Stimulated activated CD4-positive, alpha-beta T cell treated with anti-CD3 and anti-CD28 coated beads, Interleukin-4, amount 100 ng/mL, for 24 hours (primary cell): ENCODE data around the gene VSTM2L.
"Not testable (repeated sequence)": the region's sequence is repeated elsewhere in the genome, so short reads cannot be mapped to it uniquely, and the experiment has no call there.

Experiments used
- DNase-seq: peaks from one replicate; pipeline ENCODE4 v3.0.0-alpha.2; 2020

Gene VSTM2L, protein sequence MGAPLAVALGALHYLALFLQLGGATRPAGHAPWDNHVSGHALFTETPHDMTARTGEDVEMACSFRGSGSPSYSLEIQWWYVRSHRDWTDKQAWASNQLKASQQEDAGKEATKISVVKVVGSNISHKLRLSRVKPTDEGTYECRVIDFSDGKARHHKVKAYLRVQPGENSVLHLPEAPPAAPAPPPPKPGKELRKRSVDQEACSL

DNA sequence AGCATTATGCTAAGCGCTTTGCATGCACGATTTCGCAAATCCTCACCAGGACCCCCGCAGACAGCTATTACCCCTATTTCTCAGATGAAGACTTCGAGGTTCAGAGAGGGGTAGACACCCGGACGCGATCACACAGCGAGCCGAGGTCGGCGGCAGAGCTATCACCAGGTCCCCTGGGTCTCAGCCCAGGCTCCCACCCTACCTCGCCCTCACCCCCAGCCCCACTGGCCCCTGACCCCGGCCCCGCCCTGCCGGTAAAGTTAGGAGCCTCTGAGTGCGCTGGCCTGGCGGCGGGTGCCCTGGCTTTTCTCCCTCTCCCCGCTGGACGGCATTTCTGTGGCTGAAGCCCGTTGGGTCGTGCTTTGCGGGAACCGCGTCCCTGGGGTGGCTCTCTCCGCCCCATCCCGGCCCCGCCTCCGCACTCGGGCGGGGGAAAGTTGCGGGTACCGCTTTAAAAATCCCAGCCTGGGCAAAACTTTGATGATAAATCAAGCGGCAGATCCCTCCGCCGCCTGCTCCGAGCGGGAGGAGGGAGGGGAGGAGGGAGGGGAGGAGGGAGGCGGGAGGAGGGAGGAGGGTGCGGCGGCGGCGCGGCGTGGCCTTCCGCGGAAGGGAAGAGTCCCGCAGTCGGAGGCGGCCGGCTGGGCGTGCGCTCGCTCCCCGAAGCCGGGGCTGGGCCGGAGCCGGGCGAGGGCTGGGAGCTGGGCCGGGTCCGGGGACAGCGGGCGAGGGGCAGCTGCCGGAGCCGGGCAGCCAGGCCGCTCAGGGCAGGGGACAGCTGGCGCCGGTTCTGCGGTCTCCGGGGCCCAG, at the start of gene VSTM2L:
Gene VSTM2L (plus strand): TSS at position 624 of the 810 bp plus-strand sequence. CDS start 224 bp downstream, outside the sequence.
- DNase-seq = no peak

DNA sequence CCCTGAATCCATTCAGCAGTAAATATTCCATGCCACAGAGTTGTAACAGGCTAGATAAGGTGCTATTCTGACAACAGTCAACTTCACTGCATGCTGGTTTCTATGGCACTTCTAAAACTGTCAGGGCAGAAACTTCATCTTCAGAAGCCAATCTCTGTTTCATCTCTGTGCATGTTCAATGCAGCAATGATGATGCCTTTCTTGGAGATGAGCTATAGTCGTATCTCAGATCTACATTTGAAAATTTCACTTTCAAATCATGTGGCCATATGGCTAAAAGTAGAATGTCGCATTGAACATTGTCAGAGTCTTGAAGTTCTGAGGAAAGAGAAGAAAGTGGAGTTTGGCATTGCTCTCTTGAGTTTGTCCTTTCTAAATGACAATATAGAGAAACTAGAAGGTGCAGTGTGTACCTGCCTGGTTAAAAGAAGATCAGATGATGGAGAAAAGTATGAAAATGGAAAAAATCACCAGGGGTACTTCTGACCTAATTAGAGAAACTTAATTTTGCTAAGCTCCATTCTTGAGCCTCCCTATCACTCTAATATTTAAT, 49.0 kb upstream of the VSTM2L start:
- no peak for DNase-seq

DNA sequence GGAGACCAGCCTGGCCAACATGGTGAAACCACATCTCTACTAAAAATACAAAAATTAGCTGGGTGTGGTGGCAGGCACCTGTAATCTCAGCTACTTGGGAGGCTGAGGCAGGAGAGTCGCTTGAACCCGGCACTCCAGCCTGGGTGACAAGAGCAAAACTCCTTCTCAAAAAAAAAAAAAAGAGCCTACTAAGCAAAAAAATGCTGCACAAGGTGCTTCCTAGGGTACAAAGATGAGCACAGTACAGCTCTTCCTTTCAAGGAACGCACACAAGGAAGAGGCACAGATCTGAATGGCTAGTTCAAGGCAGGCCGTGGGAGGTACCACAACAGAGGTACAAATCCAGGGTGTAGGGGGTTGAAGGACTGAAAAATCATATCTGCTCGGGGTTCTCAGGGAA, 46.9 kb upstream of the VSTM2L start:
- not testable (repeated sequence) for DNase-seq

DNA sequence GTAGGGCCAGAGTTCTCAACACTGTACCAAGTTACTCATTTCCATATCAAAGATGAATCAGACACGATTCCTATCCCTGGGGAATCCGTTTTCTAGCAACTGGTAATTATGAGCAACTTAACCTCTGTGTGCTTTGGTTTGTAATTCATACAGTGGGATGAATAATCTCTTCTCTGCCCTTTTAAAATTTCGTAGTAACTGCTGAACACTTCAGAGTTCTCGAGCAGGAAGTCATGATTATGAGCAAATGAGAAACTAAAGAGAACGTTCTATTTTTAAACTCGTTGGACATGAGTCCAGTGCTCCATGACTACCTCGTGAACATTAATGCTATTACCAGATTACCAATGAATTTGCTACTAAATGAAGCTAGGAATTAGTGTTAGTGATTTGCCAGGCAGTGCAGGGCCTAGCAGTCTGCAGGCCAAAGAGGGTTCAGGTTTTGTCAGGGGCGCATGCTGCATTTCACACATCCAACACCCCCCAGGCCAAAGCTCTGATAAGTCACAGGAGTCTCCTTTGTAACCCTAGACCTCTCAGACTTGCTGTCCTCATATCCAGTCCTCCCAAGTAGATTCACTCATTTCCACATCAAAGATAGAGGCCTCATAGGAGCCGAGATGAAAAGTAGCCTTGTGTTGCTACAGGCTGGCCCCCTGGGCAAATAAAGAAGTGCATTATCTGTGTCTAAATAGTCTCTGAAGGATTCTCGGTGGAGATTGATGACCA, 45.8 kb upstream of the VSTM2L start:
- DNase-seq = no peak

DNA sequence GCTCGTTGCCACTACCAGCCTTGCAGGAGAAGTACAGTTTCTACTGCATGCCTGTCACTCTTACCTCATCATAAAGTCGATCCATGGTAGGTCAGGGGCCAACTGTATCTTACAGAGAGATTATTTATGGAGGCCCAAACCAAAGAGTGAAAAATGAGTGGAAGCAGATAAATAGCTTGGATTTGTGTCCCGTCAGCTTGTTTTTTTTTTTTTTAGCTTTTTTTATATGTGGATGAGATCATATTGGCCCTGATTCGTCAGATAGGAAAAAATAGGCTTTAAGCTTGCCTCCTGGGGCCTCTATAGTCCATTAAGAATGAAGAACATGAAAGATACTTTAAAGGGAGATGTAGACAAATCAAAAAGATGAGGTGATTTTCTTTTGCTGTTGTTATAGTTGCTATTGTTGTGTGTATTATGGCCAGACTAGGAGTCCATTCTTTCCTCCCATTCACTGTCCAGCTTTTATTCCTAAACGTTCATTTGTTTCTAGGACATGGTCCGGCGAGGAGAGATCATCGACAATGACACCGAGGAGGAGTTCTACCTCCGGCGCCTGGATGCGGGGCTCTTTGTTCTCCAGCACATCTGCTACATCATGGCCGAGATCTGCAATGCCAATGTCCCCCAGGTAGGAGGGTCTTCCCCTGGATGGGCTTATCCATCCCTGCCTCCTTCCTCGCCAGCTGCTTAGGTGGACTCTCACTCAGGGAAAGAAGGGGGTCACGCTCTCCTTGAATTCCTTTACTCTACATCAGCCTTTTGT, 43.3 kb upstream of the VSTM2L start:
- DNase-seq = no peak

DNA sequence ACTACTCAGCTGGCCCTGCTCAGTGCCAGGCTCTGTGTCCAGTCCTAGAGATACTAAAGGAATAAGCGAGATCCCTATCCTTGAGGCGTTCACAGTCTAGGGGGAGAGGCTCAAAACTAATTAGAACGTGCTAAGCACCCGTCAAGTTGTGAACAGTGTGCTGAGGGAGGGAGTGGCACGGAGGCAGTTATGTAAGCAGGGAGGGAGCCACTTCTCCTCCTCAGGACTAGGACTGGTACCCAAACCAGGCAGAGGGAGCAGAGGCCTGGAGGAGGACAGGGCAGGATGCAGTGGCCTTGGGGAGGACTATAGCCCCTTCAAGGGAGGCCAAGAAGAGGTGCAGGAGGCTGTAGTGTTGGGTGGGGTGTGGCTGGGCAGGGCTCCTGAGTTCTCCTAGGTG, 39.6 kb upstream of the VSTM2L start:
- no peak for DNase-seq

DNA sequence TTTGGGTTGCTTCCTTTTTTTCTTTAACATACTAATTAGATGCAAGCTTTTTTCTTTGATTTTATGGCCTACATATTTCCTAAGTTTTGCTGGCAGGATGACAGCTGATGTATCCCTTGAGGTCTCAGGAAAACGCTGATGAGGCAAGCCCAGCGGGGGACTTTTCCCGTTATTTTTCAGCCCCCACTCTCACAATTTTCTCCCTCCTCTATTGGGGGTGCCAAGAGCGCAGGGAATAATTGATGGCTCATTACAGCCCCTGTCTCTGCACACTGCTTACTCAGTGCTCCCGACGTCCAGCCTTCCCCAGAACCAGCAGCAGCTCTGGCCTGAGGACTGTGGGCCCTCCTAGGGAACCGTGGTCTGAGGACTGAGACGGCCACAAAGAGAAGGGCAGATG, 38.6 kb upstream of the VSTM2L start:
- no peak for DNase-seq

DNA sequence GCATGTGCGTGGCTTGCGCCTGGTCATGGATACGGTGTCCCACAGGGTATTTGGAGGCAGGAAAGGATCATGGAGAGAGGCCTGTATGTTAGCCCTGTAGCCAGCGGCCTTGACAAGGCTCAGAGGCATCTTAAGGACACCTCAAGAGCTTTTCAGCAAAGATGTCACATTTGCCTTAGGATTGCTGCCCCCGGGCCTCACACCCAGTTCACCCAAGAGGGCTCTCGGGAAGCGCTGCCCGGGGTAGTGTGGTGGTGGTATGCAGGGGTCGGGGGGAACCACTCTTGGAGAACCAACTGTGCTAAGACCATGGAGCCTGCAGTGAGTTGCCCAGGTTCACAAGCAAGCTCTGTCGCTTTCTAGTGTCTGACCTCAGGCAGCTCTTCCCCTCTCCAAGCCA, 36.9 kb upstream of the VSTM2L start:
- no peak for DNase-seq

DNA sequence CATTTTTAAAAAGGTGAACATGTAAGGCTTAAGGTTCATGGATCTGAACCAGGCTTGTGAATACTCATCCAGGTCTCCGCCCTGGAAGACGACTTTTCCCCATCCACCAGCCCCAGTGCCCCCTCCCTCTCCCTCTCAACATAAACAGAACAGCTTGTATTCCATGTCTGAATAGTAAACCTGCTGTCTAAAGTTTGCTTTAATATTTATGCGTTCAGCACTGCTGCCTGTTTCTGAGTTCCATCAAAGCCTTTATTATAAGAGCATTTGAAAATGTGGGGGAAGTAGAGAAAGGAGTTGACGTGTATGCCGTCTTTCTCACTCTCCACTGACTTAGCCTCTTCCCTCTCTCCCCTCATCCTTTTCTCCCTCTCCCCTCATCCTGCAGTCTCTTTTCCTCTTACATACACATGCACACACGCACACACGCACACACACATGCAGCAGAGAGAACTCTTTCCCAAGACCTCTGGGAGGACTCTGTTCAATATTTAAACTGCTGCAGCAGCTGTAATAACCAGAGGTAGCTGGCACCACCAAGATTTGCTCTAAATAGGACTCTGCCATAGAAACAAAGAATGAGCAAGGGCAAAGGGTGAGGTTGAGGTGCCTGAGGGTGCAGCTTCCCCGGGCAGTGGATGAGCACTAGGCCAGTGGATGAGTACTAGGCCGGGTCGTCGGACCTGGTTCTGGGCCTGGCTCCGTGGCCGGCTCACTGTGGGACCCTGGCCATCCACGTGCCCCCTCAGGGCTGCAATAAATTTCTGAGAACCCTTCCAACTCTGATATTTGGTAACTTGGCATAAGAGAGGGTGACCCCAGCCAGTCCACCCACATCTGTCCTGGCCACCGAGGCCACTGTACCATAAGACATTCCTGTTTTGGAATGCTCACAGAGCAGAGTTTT, 35.4 kb upstream of the VSTM2L start:
- no peak for DNase-seq

DNA sequence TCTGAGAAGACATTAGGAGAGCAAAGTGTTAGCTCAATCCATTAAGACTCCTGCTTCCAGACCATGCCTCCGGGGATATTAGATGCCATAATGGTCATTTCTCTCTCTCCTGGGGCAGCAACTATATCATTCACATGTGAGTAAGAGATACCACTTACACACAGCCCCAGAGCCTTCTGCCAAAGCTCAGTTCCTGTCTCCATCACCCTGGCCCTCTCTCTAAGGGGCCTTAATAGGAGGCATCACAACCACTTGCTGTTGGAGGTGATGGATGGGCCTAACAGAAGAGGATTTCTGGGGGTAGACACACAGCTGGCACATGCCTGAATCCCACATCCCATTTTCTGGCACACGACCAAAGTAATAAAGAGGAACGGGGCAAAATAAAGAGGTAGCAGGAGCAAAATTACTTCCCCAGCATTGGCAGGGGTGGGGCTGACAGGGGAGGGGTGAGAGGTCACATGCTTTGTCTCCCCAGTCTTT, 34.0 kb upstream of the VSTM2L start:
- no peak for DNase-seq

DNA sequence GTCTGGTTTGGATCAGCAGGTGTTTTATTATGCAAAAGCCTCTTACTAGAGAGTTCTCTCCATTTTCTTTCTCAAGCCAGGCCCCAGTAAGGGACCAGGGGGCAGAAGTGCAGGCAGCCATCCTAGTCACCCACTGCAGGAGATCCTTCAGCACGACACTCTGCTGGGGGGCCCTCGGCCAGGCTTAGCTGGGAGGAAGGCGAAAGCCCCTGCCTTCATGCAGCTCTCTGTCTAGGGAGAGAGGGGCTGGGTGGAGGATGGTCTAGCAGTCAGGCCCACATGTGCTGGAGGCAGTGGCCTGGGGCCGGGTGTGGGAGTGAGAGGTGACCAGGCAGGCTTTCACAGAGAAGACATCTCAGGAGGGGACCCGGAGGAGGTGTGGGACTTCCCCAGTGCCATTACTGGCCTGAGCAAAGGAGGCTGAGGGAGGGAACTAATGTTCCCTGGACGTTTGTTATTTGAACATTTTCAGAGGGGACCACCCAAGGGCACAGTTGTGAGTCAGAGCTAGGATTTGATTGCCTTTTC, 33.5 kb upstream of the VSTM2L start:
- no peak for DNase-seq

DNA sequence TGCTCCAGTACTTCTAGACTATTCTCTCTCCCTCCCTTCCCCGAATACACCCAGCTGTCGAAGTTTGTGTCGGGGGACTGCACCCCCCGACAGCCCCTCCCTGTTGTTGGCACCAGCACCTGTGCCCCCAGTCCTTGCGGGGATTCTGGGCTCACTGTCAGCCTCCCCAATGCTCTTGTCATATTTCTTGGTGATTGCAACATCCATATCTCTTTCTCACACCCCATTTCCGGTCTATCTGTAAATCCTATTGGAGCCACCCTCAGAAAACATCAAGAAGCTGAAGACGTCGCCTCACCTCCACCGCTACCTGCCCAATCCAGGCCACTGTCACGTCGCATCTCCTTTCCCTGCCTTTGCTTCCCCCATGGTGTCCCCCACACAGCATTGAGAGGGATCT, 32.6 kb upstream of the VSTM2L start:
- no peak for DNase-seq

DNA sequence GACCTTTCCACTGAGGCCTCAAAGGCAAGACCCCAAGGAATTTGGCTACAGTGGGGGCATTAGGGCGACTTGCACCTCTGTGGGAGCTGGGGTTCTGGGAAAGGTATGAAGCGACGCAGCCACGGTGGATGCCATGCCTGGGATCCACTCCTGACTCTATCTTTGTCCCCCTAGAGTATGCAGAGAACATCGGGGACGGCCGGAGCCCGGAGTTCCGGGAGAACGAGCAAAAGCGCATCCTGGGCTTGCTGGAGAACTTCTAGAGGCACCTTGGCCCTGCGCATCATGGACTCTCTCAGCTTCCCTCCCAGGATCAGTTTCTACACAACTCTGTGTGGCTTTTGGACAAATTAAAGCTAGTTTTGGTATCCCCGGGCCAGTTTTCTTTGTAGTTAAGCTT, 31.2 kb upstream of the VSTM2L start:
- DNase-seq = no peak

DNA sequence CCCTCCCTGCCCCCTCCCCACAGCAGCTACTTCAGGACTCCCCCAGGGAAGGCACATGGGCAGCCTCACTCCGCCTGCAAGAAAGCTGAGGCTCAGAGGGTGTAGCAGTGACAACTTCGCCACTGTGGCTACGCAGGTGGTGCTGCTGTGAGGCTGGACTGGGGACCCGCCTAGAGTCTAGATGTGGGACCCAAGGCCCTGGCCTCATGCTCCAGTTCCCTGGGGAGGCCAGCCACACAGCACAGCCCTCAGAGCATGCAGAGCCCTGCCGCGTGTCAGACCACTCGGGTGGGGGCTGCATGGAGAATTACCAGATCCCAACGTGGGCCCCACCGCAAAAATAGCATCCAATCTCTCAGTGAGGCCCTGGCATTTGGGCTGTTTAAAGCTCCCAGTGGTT, 30.8 kb upstream of the VSTM2L start:
- DNase-seq = no peak

DNA sequence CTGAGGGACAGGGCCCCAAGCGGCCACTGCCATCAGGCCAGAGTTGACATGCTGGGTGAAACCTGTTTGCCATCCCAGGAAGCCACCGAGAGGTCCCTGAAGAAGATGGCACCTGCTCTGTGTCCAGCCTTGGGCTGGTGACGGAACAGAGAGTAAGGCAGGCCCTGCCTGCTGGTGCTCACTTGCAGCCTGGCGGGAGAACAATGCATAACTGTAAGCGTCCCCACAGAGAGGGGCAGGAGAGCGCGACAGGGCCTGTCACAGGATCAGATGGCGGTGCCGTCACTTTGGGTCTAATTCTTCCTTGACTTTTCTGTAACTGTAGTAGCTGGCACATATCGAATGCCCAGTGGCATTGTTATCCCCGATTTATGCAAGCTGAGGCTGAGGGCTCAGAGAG, 29.0 kb upstream of the VSTM2L start:
- no peak for DNase-seq

DNA sequence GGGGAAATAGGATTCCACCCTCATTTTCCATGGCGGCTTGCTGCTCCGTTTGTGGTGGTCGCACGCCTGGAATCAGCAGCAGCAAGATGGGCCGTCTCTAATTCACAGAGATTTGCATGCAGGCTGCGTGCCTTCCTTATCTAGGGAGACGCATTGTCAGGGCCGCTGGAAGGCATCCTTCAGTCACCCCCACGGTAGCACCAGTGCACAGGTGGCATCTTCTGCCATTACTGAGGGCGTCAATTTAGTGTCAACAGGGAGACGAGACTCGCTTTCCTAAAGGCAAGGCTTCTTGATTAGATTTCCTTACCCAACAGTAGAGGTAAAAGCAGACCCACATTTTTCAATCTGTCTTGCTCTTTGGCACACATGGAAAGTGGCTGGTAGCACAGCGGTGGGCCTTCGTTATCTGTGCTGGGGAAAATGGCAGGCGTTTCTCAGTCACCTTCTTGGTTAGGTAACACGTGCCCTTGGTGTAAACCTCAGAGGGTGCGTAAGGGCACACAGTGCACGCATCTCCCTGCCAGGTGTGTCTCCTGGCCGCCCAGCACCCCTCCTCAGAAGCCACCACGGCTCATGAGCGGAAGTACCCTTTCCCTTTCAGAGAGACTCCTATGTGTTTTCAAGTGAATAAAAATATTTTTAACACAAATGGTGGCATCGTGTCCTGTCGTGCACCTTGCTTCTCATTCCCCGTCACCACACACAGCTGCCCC, 27.3 kb upstream of the VSTM2L start:
- DNase-seq = no peak

DNA sequence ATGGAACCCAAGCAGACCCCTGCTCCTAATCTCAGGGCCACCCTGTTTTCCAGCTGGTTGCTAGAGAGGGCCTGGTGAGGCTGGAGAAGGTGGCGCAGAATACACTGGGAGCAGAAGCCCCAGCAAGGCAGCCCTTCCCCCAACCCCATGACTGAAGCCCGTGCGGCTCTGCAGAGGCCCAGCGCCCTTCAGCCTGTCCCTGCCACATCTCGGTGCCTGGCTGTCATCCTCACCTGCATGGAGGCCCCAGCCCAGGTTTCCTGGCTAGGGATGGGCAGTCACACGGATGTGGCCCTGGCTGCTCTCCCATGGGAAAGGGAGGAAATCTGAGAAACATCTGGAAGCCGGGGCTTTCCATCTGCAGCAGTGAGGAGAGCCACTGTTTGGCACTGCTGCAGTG, 26.1 kb upstream of the VSTM2L start:
- DNase-seq = no peak

DNA sequence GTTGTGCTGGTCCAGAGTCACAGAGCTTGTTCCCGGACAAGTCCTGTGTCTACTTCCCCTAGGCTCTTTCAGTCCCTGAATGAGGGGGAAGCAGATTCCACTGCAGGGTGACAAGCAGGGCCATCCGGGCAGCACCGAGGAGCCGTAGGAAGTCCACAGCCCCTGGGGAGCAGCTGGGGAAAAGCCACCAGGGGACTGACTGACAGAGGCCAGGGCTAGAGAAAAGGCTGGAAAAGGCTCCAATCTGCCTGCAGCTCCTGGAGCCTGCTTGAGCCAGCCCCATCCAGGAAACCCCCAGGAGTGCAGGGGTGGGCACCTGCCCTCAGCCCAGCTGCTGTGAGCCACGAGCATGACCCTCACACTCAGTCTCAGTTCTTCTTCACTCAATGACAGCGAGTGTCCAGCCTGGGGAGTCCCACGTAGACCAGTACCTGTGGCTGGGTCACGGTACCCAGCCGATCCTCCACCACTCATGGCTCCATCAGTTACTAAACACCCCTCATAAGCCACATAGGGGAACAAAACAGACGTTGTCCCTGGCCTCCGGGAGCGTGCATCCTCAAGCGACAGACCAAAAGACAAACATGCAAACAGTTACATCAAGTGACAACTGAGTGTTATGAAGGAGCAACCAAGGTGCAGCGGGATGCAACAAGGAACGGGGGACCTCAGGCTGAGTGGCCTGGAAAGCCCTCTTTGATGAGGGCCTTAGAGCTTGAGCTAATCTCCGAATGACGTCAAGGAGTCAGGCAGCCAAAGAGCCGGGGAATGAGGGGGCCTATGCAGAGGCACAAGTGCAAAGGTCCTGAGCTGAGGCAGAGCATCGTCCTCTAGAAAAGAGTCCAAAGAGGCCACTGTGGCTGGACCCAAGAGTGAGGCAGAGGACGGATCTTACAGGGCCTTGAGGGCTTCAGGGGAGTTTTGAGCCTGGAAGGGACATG, 24.8 kb upstream of the VSTM2L start:
- DNase-seq = no peak

DNA sequence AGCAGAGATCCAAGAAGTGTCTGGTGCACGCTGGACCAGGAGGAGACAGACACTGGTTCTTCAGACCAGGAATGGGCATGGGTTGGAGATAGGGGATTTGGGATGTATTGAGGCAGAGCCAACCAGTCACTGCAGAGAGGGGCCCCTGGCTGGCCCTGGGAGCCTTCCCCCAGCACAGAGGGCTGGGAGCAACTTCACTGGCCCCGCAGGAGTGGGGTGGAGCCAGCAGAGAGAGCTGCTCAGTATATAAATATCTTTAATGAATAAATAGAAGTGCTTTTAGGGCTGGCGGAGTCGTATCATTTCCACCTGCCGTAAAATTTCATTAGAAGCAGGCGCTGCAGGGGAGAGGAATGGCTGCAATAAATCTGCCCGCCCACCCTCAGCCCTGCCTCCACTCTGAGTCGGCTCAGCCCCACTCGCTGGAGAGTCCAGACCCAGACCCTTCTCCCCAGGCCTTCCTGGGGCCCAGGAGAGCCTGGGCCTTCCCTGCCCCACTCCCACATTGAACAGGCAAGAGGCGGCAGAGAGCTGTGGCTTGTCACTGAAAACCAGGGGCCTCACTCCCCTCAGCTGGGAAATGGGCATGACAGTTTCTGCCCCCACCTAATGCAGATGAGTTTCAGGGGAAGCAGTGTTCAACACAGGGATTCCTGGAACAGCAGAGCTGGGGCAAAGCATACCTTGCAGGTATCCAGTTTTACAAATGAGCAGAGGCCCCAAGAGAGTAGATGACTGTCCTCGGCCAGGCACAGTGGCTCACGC, 23.9 kb upstream of the VSTM2L start:
- no peak for DNase-seq
